Left lung (tissue), 10 donors: ENCODE measurements around the gene DONSON. TPM values are rescaled to one million over a fixed set of nuclear protein-coding genes. Genes with fewer than 3 reads are reported as not detected.
"Not testable (repeated sequence)": the region's sequence is repeated elsewhere in the genome, so short reads cannot be mapped to it uniquely, and the experiment has no call there.

Experiments
- ATAC-seq: fragments of 200-7000 bp; cut with Tn5 transposase; one replicate; pipeline ENCODE4 v1.9.1; 2020; ENCODE audit warnings: moderate library complexity
- DNase-seq, 4 donors: peaks; one replicate each; pipeline ENCODE4 v3.0.0-alpha.2; 2013 to 2020
- H3K27ac ChIP-seq, 2 donors: fragments of 200-600 bp; sonication (generic) in 1 of 2; one replicate each; pipeline versions ENCODE4 v1.5.0 to v1.8.0; 2020 to 2021
- H3K27me3 ChIP-seq, 2 donors: fragments of 200-600 bp; sonication (generic) in 1 of 2; one replicate each; pipeline versions ENCODE4 v1.5.0 to v1.8.0; 2020 to 2021
- H3K36me3 ChIP-seq, 2 donors: fragments of 200-600 bp; sonication (generic) in 1 of 2; one replicate each; pipeline versions ENCODE4 v1.5.0 to v1.8.0; 2020 to 2021
- H3K4me1 ChIP-seq, 2 donors: fragments of 200-600 bp; one replicate each; pipeline ENCODE4 v1.8.0; 2021
- H3K4me3 ChIP-seq, 2 donors: fragments of 200-600 bp; sonication (generic) in 1 of 2; one replicate each; pipeline versions ENCODE4 v1.5.0 to v1.8.0; 2020 to 2021; ENCODE audit warnings: mild to moderate bottlenecking in 1 of 2
- H3K9me3 ChIP-seq, 2 donors: fragments of 200-600 bp; sonication (generic) in 1 of 2; one replicate each; pipeline versions ENCODE4 v1.5.0 to v1.8.0; 2020 to 2021
- intact Hi-C, 2 donors: fragments of 100-400 bp; cut with DNase I; formaldehyde crosslinking; loops; one replicate each; pipeline versions ENCODE4 v1.11.2 to v1.14.2; 2022
- polyA plus RNA-seq, 6 donors: library from polyadenylated mRNA; unstranded; fragments of 120-200 nt; gene quantifications; one replicate each; pipeline ENCODE4 v1.2.1, GENCODE V29; 2013; ENCODE audit not compliant: insufficient read length in 6 of 6
- total RNA-seq, 2 donors: library from RNA; stranded (reverse); fragmentation: NEBNext Ultra II Directional; extraction: Animal tissue kit (Norgen Biotek cat#: 25700); gene quantifications; one replicate each; pipeline ENCODE4 v1.2.1, GENCODE V29; 2021
- TF ChIP-seq, protein P1 (sequence below), 2 donors: fragments of 200-600 bp; sonication (generic) in 1 of 2; IDR thresholded peaks; one replicate each; pipeline versions ENCODE4 v1.5.0 to v1.8.0; 2021; ENCODE audit warnings: antibody characterized with exemption in 2 of 2
- donor health status: DM: no; HTN: yes; CAD: no.
- donor health status: DM: no; HTN: no; CAD: no.

DONSON gene
- total and polyA plus RNA-seq, 8 donors = 14.3 to 51.2 (median 38.6) TPM

DNA sequence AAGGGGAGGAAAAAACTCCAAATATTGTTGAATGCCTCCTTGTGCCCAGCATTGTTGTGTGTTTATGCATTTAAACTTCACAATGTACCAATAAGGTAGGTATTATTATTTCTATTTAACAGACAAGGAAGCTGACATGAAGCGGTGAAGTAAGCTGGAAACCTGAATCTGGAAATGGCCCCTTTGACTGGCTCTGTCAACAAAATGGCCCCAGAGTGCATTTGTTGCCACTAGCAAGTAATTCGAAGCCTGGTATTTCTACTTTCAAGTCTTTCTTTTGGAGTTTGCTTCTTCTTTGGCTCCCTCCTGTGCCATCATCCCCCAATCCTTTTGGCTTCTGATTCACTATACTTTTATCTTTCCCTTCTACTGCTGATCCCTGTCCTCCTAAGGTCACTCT lies 29.9 kb upstream of the DONSON start:
- DNase-seq (no peak), ATAC-seq (no peak)
- H3K27ac ChIP-seq = no peak overlapping the region
- no peaks in the 10 kb centered on the region for H3K4me1 ChIP-seq
- TF ChIP-seq, protein P1, sequence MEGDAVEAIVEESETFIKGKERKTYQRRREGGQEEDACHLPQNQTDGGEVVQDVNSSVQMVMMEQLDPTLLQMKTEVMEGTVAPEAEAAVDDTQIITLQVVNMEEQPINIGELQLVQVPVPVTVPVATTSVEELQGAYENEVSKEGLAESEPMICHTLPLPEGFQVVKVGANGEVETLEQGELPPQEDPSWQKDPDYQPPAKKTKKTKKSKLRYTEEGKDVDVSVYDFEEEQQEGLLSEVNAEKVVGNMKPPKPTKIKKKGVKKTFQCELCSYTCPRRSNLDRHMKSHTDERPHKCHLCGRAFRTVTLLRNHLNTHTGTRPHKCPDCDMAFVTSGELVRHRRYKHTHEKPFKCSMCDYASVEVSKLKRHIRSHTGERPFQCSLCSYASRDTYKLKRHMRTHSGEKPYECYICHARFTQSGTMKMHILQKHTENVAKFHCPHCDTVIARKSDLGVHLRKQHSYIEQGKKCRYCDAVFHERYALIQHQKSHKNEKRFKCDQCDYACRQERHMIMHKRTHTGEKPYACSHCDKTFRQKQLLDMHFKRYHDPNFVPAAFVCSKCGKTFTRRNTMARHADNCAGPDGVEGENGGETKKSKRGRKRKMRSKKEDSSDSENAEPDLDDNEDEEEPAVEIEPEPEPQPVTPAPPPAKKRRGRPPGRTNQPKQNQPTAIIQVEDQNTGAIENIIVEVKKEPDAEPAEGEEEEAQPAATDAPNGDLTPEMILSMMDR (IDR thresholded peaks at IDR 0.05) = no peak
- intact Hi-C loops = no loop called here
- no peak overlapping the region for H3K4me3 ChIP-seq
- no peaks in the 10 kb centered on the region for H3K9me3 ChIP-seq
- peaks cover 0 to 62% of the 10 kb centered on the region in 2 donors for H3K36me3 ChIP-seq
- no peaks in the 10 kb centered on the region for H3K27me3 ChIP-seq

DNA sequence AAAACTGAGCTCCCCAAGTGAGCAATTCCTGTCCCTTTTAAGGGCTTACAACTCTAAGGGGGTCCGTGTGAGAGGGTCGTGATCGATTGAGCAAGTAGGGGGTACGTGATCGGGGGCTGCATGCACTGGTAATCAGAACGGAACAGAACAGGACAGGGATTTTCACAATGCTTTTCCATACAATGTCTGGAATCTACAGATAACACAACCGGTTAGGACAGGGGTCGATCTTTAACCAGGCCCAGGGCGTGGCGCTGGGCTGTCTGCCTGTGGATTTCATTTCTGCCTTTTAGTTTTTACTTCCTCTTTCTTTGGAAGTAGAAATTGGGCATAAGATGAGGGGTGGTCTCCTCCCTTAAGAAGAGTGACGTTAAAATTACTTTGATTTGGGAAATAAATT lies 29.1 kb upstream of the DONSON start:
- H3K27ac ChIP-seq, H3K4me3 ChIP-seq, H3K27me3 ChIP-seq, DNase-seq, intact Hi-C loops, H3K9me3 ChIP-seq, ATAC-seq, H3K4me1 ChIP-seq: not testable (repeated sequence)
- peaks cover 0 to 62% of the 10 kb centered on the region in 2 donors for H3K36me3 ChIP-seq

DNA sequence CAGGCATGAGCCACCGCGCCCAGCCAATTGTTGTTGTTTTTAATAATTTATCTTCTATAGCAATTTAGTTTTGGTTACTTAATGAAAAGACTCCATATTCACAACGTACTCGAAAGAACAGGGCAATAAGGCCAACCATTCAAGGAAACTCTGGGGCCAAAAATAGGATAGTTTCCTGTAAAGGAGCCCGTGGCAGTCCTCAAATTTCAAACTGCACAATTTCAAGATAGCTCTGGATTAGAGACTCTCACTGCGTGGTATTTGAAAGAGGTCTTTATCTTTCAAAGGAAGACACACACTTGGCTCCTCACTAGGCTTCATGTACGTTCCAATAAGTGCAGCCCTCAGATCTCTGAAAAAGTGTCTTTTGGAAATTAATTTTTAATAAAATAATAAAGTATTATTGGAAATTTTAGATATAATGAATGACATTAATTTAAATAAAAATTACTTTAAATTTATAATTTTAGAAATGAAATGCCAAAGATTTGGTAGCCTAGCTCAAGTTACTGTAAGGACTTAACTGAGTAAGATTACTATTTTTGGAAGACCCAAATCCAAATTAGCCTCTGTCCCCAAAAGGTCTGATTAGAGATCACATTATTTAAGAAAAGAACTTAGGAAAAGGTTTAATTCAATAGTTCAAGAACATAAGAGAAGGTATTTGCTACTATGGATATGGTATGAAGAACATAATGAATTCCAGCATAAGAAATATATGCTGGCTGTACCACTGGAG lies 22.7 kb upstream of the DONSON start:
- peaks cover 0 to 72% of the 10 kb centered on the region in 2 donors for H3K36me3 ChIP-seq
- intact Hi-C loops = no loop called here
- no peaks in the 10 kb centered on the region for H3K4me1 ChIP-seq
- H3K4me3 ChIP-seq = no peak overlapping the region
- ATAC-seq (no peak), DNase-seq (no peak)
- H3K27me3 ChIP-seq = no peaks in the 10 kb centered on the region
- H3K27ac ChIP-seq = no peak overlapping the region
- TF ChIP-seq, protein P1 (IDR thresholded peaks at IDR 0.05) = no peak
- H3K9me3 ChIP-seq = no peaks in the 10 kb centered on the region

DNA sequence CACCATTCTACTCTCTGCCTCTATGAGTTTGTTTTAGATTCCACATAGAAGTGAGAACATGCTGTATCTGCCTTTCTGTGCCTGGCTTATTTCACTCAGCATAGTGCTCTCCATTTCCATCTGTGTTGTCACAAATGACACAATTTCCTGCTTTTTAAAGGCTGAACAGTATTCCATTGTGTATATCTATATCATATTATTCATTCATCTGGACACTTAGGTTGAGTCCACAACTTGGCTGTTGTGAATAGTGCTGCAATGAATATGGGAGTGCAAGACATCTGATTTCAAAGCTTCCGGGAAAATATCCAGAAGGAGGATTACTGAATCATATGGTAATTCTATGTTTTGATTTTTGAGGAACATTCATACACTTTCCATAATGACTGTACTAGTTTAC lies 20.1 kb upstream of the DONSON start:
- no peaks in the 10 kb centered on the region for H3K9me3 ChIP-seq
- ATAC-seq = no peak
- no peak overlapping the region for H3K4me3 ChIP-seq
- peaks cover 0 to 54% of the 10 kb centered on the region in 2 donors for H3K36me3 ChIP-seq
- H3K27me3 ChIP-seq = no peaks in the 10 kb centered on the region
- no peak for DNase-seq
- intact Hi-C loops = no loop called here
- H3K4me1 ChIP-seq = no peaks in the 10 kb centered on the region
- H3K27ac ChIP-seq = no peak overlapping the region
- TF ChIP-seq, protein P1 (IDR thresholded peaks at IDR 0.05) = no peak

DNA sequence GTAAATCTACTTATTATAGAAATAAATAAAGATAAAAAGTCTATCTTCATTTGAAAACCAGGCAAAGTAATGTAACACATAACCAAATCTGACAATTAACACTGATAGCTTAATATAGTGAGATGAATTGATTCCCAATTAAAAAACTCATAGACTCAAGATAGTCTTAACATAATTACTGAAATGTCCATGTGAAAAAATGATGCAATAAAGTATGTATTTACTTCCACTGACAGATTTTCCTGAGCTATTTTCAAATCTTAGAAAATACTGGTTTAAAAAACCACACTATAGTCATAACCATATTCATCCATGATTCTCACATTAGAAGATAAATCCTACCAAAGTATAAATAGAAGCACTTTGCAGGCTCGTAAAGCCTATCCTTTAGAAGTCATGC lies 9.6 kb upstream of the DONSON start:
- intact Hi-C loops = no loop called here
- no peak overlapping the region for H3K4me3 ChIP-seq
- ATAC-seq = no peak
- no peaks in the 10 kb centered on the region for H3K4me1 ChIP-seq
- H3K9me3 ChIP-seq = no peaks in the 10 kb centered on the region
- no peak for DNase-seq
- H3K27ac ChIP-seq = no peak overlapping the region
- TF ChIP-seq, protein P1 (IDR thresholded peaks at IDR 0.05) = no peak
- peaks cover 0 to 85% of the 10 kb centered on the region in 2 donors for H3K36me3 ChIP-seq
- H3K27me3 ChIP-seq = no peaks in the 10 kb centered on the region
